Measurements from ENCODE around the gene AFAP1L1.
"Not testable (repeated sequence)": the region's sequence is repeated elsewhere in the genome, so short reads cannot be mapped to it uniquely, and the experiment has no call there.

AFAP1L1 gene

GRCh38 chr5:149386166-149386565 lies 114.5 kb downstream of the AFAP1L1 start:
- H3K4me3 ChIP-seq (ENCODE audit: low read depth, low read length): no peak overlapping the region
- TF ChIP-seq CTCF (IDR thresholded peaks at IDR 0.05; ENCODE audit: insufficient read depth, low read depth, low read length, missing control alignments): no peak
- no peak for DNase-seq (ENCODE audit: low read depth)

GRCh38 chr5:149387081-149387631 lies 115.5 kb downstream of the AFAP1L1 start:
- no peak for DNase-seq (ENCODE audit: low read depth)
- no peak overlapping the region for H3K4me3 ChIP-seq (ENCODE audit: low read depth, low read length)
- TF ChIP-seq CTCF (IDR thresholded peaks at IDR 0.05; ENCODE audit: insufficient read depth, low read depth, low read length, missing control alignments): no peak

- no peak for DNase-seq (ENCODE audit: low read depth)
- TF ChIP-seq CTCF (IDR thresholded peaks at IDR 0.05; ENCODE audit: insufficient read depth, low read depth, low read length, missing control alignments): no peak
- no peak overlapping the region for H3K4me3 ChIP-seq (ENCODE audit: low read depth, low read length)
These were observed 116.3 kb downstream of the AFAP1L1 start for GRCh38 chr5:149387982-149388381.

- DNase-seq (ENCODE audit: low read depth): no peak
- TF ChIP-seq CTCF (IDR thresholded peaks at IDR 0.05; ENCODE audit: insufficient read depth, low read depth, low read length, missing control alignments): no peak
- H3K4me3 ChIP-seq (ENCODE audit: low read depth, low read length): no peak overlapping the region
These were observed 117.0 kb downstream of the AFAP1L1 start for GRCh38 chr5:149388498-149389190.

GRCh38 chr5:149389552-149390495 lies 118.2 kb downstream of the AFAP1L1 start:
- no peak for TF ChIP-seq CTCF (IDR thresholded peaks at IDR 0.05; ENCODE audit: insufficient read depth, low read depth, low read length, missing control alignments)
- no peak for DNase-seq (ENCODE audit: low read depth)
- no peak overlapping the region for H3K4me3 ChIP-seq (ENCODE audit: low read depth, low read length)

GRCh38 chr5:149391076-149391475 lies 119.4 kb downstream of the AFAP1L1 start:
- DNase-seq (ENCODE audit: low read depth); H3K4me3 ChIP-seq (ENCODE audit: low read depth, low read length): not testable (repeated sequence)
